ENCODE measurements around the gene SREK1. TPM values are rescaled to one million over a fixed set of nuclear protein-coding genes. Genes with fewer than 3 reads are reported as not detected.

SREK1 gene
- total RNA-seq, 1 donor from 2014 or later = 78.4 TPM

- TF ChIP-seq CTCF (IDR thresholded peaks at IDR 0.05; ENCODE audit: partially characterized antibody, unreplicated experiment) = no peak
- Mint-ChIP-seq H3K36me3 (ENCODE audit: unreplicated experiment) (no peaks in the 10 kb centered on the region), H3K27me3 (ENCODE audit: unreplicated experiment) (no peaks in the 10 kb centered on the region), H3K27ac (ENCODE audit: unreplicated experiment) (no peak overlapping the region), H3K9me3 (ENCODE audit: unreplicated experiment) (peaks cover 2% of the 10 kb centered on the region), H3K4me3 (ENCODE audit: unreplicated experiment) (no peak overlapping the region), H3K4me1 (ENCODE audit: low read depth, unreplicated experiment) (peaks cover 6% of the 10 kb centered on the region)
- DNase-seq = no peak
These were observed 80.9 kb downstream of the SREK1 start for GRCh38 chr5:66224773-66225553.

- H3K36me3 Mint-ChIP-seq (ENCODE audit: unreplicated experiment) = no peaks in the 10 kb centered on the region
- H3K4me3 Mint-ChIP-seq (ENCODE audit: unreplicated experiment) = no peak overlapping the region
- DNase-seq = no peak
- H3K27ac Mint-ChIP-seq (ENCODE audit: unreplicated experiment) = no peak overlapping the region
- no peak for TF ChIP-seq CTCF (IDR thresholded peaks at IDR 0.05; ENCODE audit: partially characterized antibody, unreplicated experiment)
- peaks cover 20% of the 10 kb centered on the region for H3K4me1 Mint-ChIP-seq (ENCODE audit: low read depth, unreplicated experiment)
- H3K27me3 Mint-ChIP-seq (ENCODE audit: unreplicated experiment) = peaks cover 2% of the 10 kb centered on the region
- H3K9me3 Mint-ChIP-seq (ENCODE audit: unreplicated experiment) = peaks cover 3% of the 10 kb centered on the region
These were observed 86.5 kb downstream of the SREK1 start for GRCh38 chr5:66230551-66230950.

GRCh38 chr5:66231508-66231907 is 87.4 kb downstream of the SREK1 start:
- Mint-ChIP-seq H3K4me1 (ENCODE audit: low read depth, unreplicated experiment) (peaks cover 20% of the 10 kb centered on the region), H3K4me3 (ENCODE audit: unreplicated experiment) (no peak overlapping the region), H3K27me3 (ENCODE audit: unreplicated experiment) (peaks cover 2% of the 10 kb centered on the region), H3K27ac (ENCODE audit: unreplicated experiment) (no peak overlapping the region), H3K9me3 (ENCODE audit: unreplicated experiment) (peaks cover 3% of the 10 kb centered on the region), H3K36me3 (ENCODE audit: unreplicated experiment) (no peaks in the 10 kb centered on the region)
- TF ChIP-seq CTCF (IDR thresholded peaks at IDR 0.05; ENCODE audit: partially characterized antibody, unreplicated experiment) = no peak
- no peak for DNase-seq

GRCh38 chr5:66232275-66232674 is 88.2 kb downstream of the SREK1 start:
- DNase-seq = no peak
- peaks cover 2% of the 10 kb centered on the region for H3K27me3 Mint-ChIP-seq (ENCODE audit: unreplicated experiment)
- no peak for TF ChIP-seq CTCF (IDR thresholded peaks at IDR 0.05; ENCODE audit: partially characterized antibody, unreplicated experiment)
- H3K27ac Mint-ChIP-seq (ENCODE audit: unreplicated experiment) = peak overlapping the region; percentile 55
- no peaks in the 10 kb centered on the region for H3K36me3 Mint-ChIP-seq (ENCODE audit: unreplicated experiment)
- peaks cover 20% of the 10 kb centered on the region for H3K4me1 Mint-ChIP-seq (ENCODE audit: low read depth, unreplicated experiment)
- no peak overlapping the region for H3K4me3 Mint-ChIP-seq (ENCODE audit: unreplicated experiment)
- H3K9me3 Mint-ChIP-seq (ENCODE audit: unreplicated experiment) = peaks cover 1% of the 10 kb centered on the region

- H3K27me3 Mint-ChIP-seq (ENCODE audit: unreplicated experiment) = peaks cover 2% of the 10 kb centered on the region
- TF ChIP-seq CTCF (IDR thresholded peaks at IDR 0.05; ENCODE audit: partially characterized antibody, unreplicated experiment) = no peak
- peaks cover 18% of the 10 kb centered on the region for H3K4me1 Mint-ChIP-seq (ENCODE audit: low read depth, unreplicated experiment)
- no peaks in the 10 kb centered on the region for H3K36me3 Mint-ChIP-seq (ENCODE audit: unreplicated experiment)
- H3K27ac Mint-ChIP-seq (ENCODE audit: unreplicated experiment) = peak overlapping the region; percentile 55
- H3K4me3 Mint-ChIP-seq (ENCODE audit: unreplicated experiment) = no peak overlapping the region
- H3K9me3 Mint-ChIP-seq (ENCODE audit: unreplicated experiment) = peaks cover 1% of the 10 kb centered on the region
- DNase-seq = no peak
These were observed 88.8 kb downstream of the SREK1 start for GRCh38 chr5:66232706-66233445.
